GM23248 (cell line): ENCODE data around the gene ATXN7L1.

ENCODE experiments used
- EZH2 ChIP-seq: fragments of 200-600 bp; sonication (generic); IDR thresholded peaks from 2 replicates; pipeline ENCODE4 v1.6.1; 2018; ENCODE audit warnings: antibody characterized with exemption, mild to moderate bottlenecking; ENCODE audit not compliant: insufficient read depth, poor library complexity, severe bottlenecking
- EZH2phosphoT487 ChIP-seq: fragments of 200-600 bp; sonication (generic); IDR thresholded peaks from 2 replicates; pipeline ENCODE4 v1.6.1; 2018; ENCODE audit warnings: antibody characterized with exemption, moderate library complexity, mild to moderate bottlenecking, low read depth; ENCODE audit not compliant: insufficient read depth

DNA sequence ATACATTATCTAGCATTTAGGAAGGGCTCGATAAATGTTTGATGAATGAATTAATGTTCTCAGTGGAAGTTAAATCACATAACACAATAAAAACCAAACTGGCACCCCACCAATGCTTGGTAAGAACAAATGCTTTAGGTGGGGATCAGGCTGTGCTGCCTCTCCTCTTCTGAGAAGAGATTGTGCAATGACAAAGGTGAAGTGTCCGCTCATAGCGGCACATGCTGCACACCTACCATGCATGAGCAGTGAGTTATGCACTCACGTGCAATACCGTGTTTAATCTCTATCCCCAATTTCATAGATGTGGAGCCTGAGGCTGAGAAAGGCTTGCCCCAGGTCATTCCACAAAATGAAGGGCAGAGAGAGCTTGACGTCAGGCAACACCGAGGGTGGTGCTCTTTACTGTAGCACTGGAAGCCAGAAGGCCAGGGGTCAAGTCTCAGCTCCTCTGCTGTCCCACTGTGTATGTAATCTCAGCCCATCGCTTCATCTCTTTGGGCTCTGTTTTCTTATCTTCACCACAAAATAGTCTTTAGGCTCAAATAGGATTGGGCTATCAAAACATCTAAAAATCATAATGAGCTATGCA, 222.2 kb downstream of the ATXN7L1 start:
- TF ChIP-seq EZH2 (no peak), EZH2phosphoT487 (no peak)
